KMS-11 (cell line): Measurements from ENCODE around the gene LGALS16.

ENCODE experiments used
- H2AFZ ChIP-seq: fragments of 200-600 bp; sonication (generic); 2 replicates; pipeline ENCODE4 v1.6.1; 2016; ENCODE audit warnings: antibody characterized with exemption, mixed run types, low read depth
- H3K27ac ChIP-seq: fragments of 200-600 bp; sonication (generic); 2 replicates; pipeline ENCODE4 v1.6.1; 2016; ENCODE audit warnings: mild to moderate bottlenecking, mixed run types
- H3K27me3 ChIP-seq: fragments of 200-600 bp; sonication (generic); 2 replicates; pipeline ENCODE4 v1.6.1; 2017; ENCODE audit warnings: mild to moderate bottlenecking, low read depth, mixed run types, moderate library complexity; ENCODE audit not compliant: insufficient read depth
- H3K36me3 ChIP-seq: fragments of 200-600 bp; sonication (generic); 2 replicates; pipeline ENCODE4 v1.6.1; 2017; ENCODE audit warnings: mild to moderate bottlenecking, mixed run types; ENCODE audit not compliant: insufficient read depth
- H3K4me1 ChIP-seq: fragments of 200-600 bp; sonication (generic); 2 replicates; pipeline ENCODE4 v1.6.1; 2016; ENCODE audit warnings: mild to moderate bottlenecking, low read depth, mixed run types; ENCODE audit not compliant: poor library complexity, severe bottlenecking
- H3K4me2 ChIP-seq: fragments of 200-600 bp; sonication (generic); 2 replicates; pipeline ENCODE4 v1.7.0; 2016; ENCODE audit warnings: mild to moderate bottlenecking, mixed run types
- H3K4me3 ChIP-seq: fragments of 200-600 bp; sonication (generic); IDR thresholded peaks from 2 replicates; pipeline ENCODE4 v1.6.1; 2017; ENCODE audit warnings: low read depth, low read length, mixed read lengths; ENCODE audit not compliant: insufficient read depth
- H3K79me2 ChIP-seq: fragments of 200-600 bp; sonication (generic); 2 replicates; pipeline ENCODE4 v1.6.1; 2016; ENCODE audit warnings: low read depth, mixed run types; ENCODE audit not compliant: insufficient read depth
- H3K9ac ChIP-seq: fragments of 200-600 bp; sonication (generic); 2 replicates; pipeline ENCODE4 v1.6.1; 2016; ENCODE audit warnings: mild to moderate bottlenecking, mixed run types
- H4K20me1 ChIP-seq: fragments of 200-600 bp; sonication (generic); 2 replicates; pipeline ENCODE4 v1.6.1; 2016; ENCODE audit warnings: mild to moderate bottlenecking, mixed run types; ENCODE audit not compliant: insufficient read depth
- CTCF ChIP-seq: fragments of 200-600 bp; sonication (generic); conservative IDR thresholded peaks from 2 replicates; pipeline ENCODE4 v1.6.1; 2017; ENCODE audit warnings: low read depth, mild to moderate bottlenecking, antibody characterized with exemption, low read length, moderate library complexity, mixed read lengths

LGALS16 gene

GRCh38 chr19:39698535-39698934 lies 42.8 kb downstream of the LGALS16 start:
- Histone ChIP-seq H4K20me1 (no peaks in the 10 kb centered on the region), H2AFZ (no peak overlapping the region), H3K27ac (no peak overlapping the region), H3K4me1 (peaks cover 7% of the 10 kb centered on the region), H3K4me3 (no peak overlapping the region), H3K27me3 (no peaks in the 10 kb centered on the region), H3K9ac (no peak overlapping the region), H3K36me3 (no peaks in the 10 kb centered on the region), H3K4me2 (no peak overlapping the region), H3K79me2 (no peaks in the 10 kb centered on the region)
- TF ChIP-seq CTCF, result no peak

- no peak for TF ChIP-seq CTCF
- Histone ChIP-seq H3K4me2 (no peak overlapping the region), H3K4me3 (no peak overlapping the region), H3K27ac (no peak overlapping the region), H2AFZ (no peak overlapping the region), H3K36me3 (no peaks in the 10 kb centered on the region), H4K20me1 (no peaks in the 10 kb centered on the region), H3K79me2 (no peaks in the 10 kb centered on the region), H3K9ac (no peak overlapping the region), H3K27me3 (no peaks in the 10 kb centered on the region), H3K4me1 (peaks cover 20% of the 10 kb centered on the region)
Observed at GRCh38 chr19:39701291-39701690, 45.6 kb downstream of the LGALS16 start.

GRCh38 chr19:39704181-39705044 lies 48.7 kb downstream of the LGALS16 start, which contains the start of gene LGALS14:
Gene LGALS14, plus strand, starts transcription at chr19:39704481. Its CDS starts 48 bp downstream, at chr19:39704529.
- peak within 1 kb of the TSS; percentile 51; the same call in 1 of the 2 replicates for H3K4me2 ChIP-seq
- peaks cover 20% of the 10 kb centered on the region for H3K4me1 ChIP-seq
- no peaks in the 10 kb centered on the region for H3K36me3 ChIP-seq
- H3K27ac ChIP-seq, result peak within 1 kb of the TSS; percentile 1; the same call in 1 of the 2 replicates
- H3K4me3 ChIP-seq, result no peak within 1 kb of the TSS
- peak within 1 kb of the TSS; percentile 2; the same call in 1 of the 2 replicates for H2AFZ ChIP-seq
- H3K9ac ChIP-seq, result no peak within 1 kb of the TSS
- no peaks in the 10 kb centered on the region for H4K20me1 ChIP-seq
- H3K79me2 ChIP-seq, result no peaks in the 10 kb centered on the region
- no peaks in the 10 kb centered on the region for H3K27me3 ChIP-seq
- no peak for TF ChIP-seq CTCF

GRCh38 chr19:39705578-39706188 lies 50.0 kb downstream of the LGALS16 start:
- Histone ChIP-seq H3K4me1 (peaks cover 20% of the 10 kb centered on the region), H3K27me3 (no peaks in the 10 kb centered on the region), H3K4me2 (no peak overlapping the region), H3K9ac (no peak overlapping the region), H2AFZ (no peak overlapping the region), H3K79me2 (no peaks in the 10 kb centered on the region), H3K4me3 (no peak overlapping the region), H3K27ac (no peak overlapping the region), H3K36me3 (no peaks in the 10 kb centered on the region), H4K20me1 (no peaks in the 10 kb centered on the region)
- no peak for TF ChIP-seq CTCF
